Epithelial cell of esophagus (primary cell): ENCODE results near the gene ZNF180.

Experiments used
- DNase-seq: peaks from one replicate; pipeline ENCODE4 v3.0.0; 2010; ENCODE audit warnings: low read depth
- H3K4me3 ChIP-seq: 2 replicates; pipeline ENCODE4 v1.5.1; 2011; ENCODE audit warnings: mild to moderate bottlenecking, low read length, control low read depth
- TF ChIP-seq, protein P1 (sequence below): IDR thresholded peaks from 2 replicates; pipeline ENCODE4 v1.5.1; 2011; ENCODE audit warnings: low read depth, mild to moderate bottlenecking, low read length, control low read depth, inconsistent platforms; ENCODE audit not compliant: insufficient read depth; ENCODE audit errors: missing control alignments

Gene ZNF180

DNA sequence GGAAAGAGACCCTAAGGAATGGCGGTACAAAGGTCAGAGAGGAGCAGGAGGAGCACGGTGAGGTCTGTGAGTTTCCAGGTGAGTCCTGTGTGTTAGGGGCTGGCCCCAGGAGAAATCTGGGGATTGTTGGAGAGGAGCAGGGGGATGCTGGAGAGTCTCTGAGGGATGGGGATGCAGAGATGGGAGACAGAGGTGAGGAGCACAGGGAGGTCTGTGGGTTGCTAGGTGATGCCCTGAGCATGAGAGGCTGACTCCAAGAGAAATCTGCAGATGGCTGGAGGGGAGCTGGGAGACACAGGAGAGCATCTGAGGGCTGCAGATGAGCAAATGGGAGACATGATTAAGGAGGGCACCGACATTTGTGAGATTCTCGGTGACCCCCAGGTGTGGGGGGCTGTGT is 48.0 kb downstream of the ZNF180 start:
- TF ChIP-seq, protein P1, sequence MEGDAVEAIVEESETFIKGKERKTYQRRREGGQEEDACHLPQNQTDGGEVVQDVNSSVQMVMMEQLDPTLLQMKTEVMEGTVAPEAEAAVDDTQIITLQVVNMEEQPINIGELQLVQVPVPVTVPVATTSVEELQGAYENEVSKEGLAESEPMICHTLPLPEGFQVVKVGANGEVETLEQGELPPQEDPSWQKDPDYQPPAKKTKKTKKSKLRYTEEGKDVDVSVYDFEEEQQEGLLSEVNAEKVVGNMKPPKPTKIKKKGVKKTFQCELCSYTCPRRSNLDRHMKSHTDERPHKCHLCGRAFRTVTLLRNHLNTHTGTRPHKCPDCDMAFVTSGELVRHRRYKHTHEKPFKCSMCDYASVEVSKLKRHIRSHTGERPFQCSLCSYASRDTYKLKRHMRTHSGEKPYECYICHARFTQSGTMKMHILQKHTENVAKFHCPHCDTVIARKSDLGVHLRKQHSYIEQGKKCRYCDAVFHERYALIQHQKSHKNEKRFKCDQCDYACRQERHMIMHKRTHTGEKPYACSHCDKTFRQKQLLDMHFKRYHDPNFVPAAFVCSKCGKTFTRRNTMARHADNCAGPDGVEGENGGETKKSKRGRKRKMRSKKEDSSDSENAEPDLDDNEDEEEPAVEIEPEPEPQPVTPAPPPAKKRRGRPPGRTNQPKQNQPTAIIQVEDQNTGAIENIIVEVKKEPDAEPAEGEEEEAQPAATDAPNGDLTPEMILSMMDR, result no peak
- no peak for DNase-seq
- no peak overlapping the region for H3K4me3 ChIP-seq

DNA sequence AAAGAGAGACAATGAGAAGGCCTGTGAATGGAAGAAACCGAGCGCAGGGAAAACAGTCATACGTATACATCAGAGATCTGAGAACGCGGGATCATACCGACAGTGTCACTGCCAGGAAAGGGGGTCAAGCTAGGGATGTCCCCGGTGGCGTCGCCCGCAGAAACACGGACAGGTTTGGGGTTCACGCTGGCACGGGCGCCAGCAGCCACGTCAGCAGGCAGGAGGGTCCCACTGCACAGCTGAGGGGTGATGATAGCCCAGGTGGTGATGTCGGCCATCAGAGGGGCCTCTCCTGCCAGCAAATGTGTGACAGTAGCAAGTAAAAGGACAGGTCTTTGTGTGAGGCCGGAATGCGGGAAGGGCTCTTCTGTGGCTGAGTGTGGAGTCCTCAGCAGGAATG is 48.6 kb downstream of the ZNF180 start:
- TF ChIP-seq, protein P1, result no peak
- DNase-seq, result no peak
- no peak overlapping the region for H3K4me3 ChIP-seq

DNA sequence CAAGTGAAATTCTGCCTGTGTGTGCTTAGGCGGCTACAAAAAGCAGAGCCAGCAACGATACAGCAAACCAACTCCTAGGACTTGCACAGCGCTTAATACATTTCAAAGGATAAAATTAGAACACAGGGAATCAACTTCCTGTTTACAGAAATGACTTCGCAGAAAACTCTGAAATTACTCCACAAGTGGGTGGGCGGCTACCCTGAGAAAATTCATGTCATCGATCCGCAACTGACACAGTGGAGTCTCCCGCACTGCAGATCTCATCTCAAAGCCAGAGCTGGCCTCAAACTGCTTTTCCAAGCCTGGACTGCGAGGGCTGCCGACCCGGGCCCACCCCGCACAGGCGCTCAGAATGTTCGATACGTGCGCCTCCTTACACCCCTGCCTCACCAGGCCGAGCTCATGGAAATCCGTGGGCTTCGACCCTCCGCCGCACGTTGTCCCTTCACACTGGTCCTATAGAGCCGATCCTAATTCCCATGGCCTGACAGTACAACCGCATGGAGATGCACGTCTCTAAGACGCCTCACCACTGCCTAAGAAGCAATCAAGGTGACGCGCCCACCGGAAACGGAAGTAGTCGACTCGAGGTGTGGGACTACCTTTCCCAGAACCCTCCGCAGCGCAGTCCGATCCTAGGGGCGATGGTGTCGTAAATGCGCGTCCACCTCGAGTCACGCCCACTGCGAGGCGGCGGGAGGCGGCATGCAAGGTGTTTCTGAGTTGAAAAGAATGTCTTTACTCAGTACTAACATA is 52.2 kb downstream of the ZNF180 start, which contains the start of gene ZNF229:
Gene ZNF229, minus strand, starts transcription at position 557 of the 759 bp plus-strand sequence. CDS start 5,625 bp downstream, outside the sequence.
- TF ChIP-seq, protein P1, result no peak
- peak within 1 kb of the TSS; percentile 96 for H3K4me3 ChIP-seq
- DNase-seq, result peak; percentile 98

DNA sequence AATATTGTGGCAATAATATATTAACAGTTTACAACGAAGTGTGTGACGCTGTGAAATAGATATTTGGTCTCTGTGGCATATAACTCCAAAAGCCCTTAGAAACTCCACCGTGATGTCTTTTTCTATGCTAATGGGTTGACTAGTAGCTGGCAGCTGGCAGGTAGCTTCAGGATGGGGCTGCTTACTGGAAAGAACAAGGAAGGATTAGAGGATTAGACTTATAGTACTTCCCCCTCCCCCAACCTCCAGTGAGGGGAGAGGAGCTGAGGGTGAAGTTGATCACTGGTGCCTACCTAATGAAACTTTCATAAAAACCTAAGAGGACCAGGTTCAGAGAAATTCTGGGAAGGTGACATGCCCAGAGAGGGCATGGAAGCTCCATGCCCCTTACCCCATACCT is 61.9 kb downstream of the ZNF180 start:
- DNase-seq, result no peak
- no peak overlapping the region for H3K4me3 ChIP-seq
- TF ChIP-seq, protein P1, result no peak

DNA sequence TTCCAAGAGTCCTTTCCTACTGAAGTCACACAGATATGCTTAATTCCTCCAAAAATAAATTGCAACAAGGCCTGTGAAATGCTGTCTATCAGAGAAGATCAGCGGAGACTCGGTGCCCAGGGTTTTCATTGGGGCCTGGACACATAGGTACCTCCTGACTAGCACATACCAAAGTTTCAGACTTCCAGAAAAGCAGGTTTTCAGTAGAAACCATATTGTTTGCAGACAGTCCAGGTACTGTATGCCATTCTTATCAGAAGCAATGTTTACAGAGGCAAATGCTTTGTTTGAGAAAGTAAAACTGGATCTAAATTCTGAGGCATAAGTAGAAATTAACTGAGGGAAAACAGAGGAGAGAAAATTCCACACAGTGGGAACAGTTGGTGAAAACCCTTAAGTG is 64.9 kb downstream of the ZNF180 start:
- no peak overlapping the region for H3K4me3 ChIP-seq
- TF ChIP-seq, protein P1, result no peak
- no peak for DNase-seq

DNA sequence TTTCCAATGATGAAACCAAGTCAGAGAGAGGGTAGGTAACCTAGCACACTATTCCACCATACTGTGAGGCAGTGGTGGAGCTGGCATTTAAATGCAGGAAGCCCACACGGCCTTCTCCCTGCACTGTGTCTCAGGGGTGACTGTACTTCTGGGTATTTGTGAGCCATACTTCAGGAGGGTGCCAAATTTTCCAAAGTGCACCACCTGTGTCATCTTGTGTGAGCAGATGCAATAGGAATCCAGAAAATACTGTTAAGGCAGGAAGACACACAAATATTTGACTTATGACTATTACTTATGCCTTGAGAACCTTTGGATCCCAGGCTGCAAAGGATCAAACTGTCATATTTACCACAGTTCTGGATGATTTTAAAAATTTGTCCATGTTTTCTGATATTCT is 69.4 kb downstream of the ZNF180 start:
- DNase-seq, result peak; percentile 8
- H3K4me3 ChIP-seq, result no peak overlapping the region
- TF ChIP-seq, protein P1, result no peak
